ENCODE measurements around the gene ARHGAP12.
"Not testable (repeated sequence)": the region's sequence is repeated elsewhere in the genome, so short reads cannot be mapped to it uniquely, and the experiment has no call there.

GRCh38 chr10:31969847-31970246 lies 41.2 kb upstream of the ARHGAP12 start:
- not testable (repeated sequence) for TF ChIP-seq EZH2 (IDR thresholded peaks at IDR 0.05; ENCODE audit: insufficient read depth, poor library complexity, severe bottlenecking); EZH2phosphoT487 (IDR thresholded peaks at IDR 0.05; ENCODE audit: insufficient read depth, low read depth)
